Measurements from ENCODE around the gene CHAF1B.
A peak's percentile ranks its signal among the peaks of the same experiment; 100 is the strongest.
"Not testable (repeated sequence)": the region's sequence is repeated elsewhere in the genome, so short reads cannot be mapped to it uniquely, and the experiment has no call there.

Gene CHAF1B

DNA sequence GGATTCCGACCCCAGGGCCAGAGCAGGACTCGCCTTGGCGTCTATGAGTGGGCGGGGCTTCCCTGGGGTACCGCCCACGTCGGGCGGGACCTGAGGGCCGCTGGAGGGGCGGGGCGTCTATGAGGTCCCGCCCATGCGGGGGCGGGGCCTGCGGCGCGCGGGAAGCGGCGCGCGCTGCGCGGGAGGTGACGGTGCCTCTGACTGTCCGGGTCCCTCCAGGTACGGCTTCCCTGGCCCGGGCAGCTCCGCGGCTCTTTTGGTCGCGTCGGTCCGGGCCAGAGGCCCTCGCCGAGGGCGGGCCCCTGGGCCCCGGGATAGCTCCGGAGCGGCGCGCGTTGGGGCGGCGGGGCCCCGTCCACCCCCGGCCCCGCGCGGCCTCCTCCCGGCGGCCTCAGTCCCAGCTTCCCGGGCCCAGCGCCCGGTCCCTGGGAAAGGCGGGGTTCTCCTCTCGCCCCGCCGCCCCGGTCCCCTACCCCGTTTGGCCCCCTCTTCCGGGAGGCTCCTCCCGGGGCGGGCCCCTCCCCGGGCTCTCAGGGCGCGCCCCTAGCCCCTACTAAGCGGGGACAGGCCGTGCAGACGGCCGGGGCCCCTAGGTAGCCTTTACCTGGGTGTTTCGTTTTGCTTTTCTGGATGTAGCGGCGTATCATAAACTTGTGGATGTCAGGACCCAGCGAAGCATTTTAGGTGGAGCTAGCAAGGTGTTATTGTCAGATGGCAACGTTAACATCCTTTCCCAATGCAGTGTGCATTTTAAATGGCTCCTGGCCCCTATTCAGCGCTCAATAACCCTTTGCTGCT lies at the start of gene CHAF1B:
Gene CHAF1B, plus strand, starts transcription at position 160 of the 798 bp plus-strand sequence. CDS start 745 bp downstream, outside the sequence.
- DNase-seq = peak; percentile 83

DNA sequence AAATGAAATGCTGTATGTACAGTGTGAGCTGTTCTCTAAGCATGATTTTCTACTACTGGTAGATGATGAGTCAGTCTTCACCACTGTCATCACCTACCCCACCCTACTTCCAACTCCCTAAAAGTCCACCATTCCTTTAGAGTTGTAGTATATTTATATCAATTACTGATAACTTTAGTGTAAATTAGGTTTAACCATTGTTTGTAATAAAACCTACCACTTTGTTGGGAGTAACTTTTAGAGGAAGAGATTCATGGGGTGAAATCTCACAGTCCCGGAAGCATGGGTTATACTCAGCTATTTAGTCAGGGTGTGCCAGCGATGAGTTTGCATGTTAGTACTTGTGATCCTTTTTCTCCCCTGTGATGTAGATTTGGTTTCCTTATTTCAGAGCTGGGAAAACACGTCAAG lies 48.1 kb upstream of the CHAF1B start:
- no peak for DNase-seq

DNA sequence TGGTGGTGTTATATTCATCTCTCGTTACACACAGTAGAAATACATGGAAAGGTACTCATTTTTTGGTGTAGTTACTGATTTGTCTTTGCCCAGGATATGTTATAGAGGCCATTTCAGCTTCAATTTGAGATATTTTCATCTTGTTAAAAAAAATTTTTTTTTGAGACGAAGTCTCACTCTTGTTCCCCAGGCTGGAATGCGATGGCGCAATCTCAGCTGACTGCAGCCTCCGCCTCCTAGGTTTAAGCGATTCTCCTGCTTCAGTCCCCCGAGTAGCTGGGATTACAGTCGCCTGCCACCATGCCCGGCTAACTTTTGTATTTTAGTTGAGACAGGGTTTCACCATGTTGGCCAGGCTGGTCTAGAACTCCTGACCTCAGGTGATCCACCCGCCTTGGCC lies 46.2 kb upstream of the CHAF1B start:
- DNase-seq = no peak

DNA sequence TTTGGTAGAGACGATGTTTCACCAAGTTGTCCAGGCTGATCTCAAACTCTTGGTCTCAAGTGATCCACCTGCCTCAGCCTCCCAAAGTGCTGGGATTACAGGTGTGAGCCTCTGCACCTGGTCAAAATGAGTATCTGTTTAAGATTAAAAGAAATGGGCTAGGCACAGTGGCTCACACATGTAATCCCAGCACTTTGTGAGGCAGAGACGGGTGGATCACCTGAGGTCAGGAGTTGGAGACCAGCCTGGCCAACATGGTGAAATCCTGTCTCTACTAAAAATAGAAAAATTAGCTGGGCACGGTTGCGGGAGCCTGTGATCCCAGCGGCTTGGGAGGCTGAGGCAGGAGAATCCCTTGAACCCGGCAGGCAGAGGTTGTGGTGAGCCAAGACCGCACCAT lies 42.6 kb upstream of the CHAF1B start:
- not testable (repeated sequence) for DNase-seq

DNA sequence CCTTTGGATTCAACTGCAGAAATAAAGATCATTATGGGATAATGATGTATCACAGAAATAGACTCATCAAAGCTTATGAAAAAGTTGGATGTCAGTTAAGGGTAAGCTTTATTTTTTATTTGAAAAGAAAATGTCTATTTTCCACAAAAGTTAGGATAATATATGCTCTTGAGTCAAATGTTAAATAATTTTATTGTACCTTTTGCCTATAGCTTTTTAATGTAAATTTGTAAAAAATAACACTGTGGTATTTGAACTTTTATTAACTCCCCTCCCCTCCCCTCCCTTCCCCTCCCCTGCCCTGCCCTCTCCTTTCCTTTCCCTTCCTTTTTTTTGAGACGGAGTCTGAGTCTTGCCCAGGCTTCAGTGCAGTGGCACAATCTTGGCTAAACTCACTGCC lies 40.3 kb upstream of the CHAF1B start:
- no peak for DNase-seq

DNA sequence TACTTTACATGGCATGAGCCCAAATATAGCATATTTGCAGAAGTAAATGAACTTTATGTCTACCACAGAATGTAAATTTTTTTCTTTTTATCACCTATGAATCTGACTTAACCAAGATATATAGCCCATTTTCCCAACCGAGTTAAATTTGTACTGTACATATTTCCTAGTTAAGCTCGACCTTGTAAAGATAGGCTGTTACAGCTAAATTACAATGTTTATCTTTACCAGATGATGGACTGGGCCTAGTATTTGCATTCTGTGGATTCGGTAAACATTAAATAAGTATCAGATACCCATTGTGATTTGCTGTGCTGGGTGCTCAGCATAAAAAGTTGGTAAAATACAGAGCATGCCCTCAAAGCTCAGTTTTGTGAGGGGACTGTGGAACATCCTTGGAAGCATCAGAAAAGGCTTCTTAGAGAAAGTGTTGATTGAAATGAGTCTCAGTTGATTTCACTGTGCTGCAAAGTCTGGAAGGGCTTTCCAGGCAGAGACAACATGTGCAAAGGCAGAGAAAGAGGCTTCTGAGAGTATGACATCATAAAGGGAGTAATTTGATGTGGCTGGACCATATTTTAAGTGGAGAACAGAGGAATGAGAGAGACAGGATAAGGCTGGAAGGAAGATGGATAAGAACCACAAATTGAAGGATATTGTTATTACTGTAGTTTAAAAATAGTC lies 37.8 kb upstream of the CHAF1B start:
- DNase-seq = no peak

DNA sequence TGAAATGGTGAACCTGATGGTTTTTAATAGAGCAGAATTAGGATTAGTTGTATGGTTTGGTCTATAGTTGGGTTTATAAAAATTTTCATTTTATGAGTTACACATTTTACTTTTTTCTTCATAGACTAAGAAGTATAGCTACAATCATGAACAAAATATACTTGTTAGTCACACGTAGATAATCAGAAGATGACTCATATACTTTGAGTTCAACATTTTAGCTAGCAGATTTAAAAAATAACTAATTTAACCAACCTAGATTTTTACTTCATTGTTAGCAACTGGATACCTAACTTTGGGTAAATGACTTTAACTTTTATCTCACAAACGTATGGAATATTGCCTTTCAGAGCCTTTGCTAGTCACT lies 37.2 kb upstream of the CHAF1B start:
- DNase-seq = no peak

DNA sequence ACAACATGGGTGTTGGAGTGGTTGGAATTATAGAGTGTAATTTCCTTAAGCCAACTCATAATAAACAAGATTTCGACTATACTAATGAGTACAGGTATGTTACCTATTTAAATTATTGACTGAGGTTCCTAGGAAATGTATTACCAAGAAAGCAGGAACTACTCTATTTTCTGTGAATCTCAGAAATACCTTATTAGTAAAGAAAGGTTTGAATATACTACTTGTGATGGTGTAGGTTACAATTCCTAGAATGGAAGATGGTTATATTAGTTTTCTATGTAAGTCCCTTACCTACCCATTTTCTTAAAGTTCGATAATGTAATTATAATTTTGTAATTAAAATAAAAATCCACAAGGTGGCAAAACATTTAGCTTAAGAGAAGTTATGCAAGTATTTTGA lies 35.9 kb upstream of the CHAF1B start:
- no peak for DNase-seq

DNA sequence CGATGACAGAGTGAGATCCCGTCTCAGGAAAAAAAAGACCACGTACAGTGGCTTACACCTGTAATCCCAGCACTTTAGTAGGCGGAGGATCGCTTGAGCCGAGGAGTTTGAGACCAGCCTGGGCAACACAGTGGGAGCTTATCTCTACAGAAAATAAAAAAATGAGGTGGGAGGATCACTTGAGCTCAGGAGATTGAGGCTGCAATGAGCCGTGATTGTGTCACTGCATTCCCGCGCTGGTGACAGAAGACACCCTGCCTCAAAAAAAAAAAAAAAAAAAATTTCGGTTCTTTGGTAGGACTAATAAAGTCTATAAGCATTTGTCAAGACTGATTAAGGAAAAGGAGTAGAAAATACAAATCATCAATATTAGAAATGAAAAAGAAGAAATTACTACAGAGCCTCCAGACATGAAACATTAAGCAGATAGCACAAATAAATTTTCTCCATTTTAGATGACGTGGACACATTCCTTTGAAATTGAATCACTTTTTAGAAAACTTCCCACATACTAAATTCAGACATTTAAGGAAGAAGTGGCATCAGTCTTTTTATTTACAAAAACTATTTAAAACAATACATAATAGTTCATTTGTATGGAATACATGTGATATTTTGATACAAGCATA lies 34.8 kb upstream of the CHAF1B start:
- no peak for DNase-seq

DNA sequence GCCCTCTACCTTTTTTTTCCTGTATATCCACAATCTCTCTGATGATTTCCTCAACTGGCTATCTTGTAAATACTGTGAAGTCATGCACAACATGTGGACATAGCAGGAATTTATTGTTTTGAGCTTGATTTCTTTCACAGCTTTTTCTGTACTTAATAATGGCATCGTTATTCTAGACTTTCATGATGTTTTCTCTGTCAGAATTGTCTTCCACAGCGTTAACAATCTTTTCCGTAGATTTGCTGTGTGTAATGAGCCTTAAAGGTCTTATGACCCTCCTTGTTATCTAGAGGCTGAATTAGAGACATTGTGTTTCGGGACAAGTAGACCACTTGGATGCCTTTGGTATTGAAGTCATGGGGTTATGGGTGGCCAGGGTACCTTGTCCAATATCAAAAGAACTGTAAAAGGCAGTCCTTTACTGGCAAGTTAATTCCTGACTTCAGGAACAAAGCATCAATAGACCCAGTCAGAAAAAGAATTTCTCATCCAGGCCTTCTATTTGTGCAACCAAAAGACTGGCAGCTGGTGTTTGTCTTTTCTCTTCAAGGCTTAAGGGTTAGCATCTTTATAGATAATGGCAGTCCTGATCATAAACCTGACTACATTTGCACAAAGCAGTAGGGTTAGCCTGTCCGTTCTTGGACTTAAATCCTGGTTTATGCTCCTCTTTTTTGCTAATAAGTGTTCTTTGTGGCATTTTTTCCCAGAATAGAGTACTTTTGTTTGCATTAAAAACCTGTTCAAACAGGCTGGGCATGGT lies 30.1 kb upstream of the CHAF1B start:
- no peak for DNase-seq

DNA sequence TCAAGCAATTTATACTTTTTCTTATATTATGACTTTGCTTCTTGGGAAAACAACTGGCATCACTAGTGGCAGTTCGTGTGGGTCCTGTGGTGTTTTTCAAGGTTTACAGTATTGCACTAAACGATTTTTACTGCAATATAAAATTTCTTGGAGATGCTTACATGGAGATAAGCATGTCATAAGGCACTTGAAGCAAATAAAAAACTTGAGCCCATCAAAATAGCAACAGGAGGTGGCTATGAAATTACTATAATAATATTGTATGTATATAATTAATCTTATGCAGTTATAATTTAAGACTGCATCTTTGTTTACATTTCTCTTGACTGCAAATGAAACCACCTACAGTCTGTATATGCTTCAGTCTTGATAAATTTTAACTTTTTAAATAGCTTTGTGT lies 29.3 kb upstream of the CHAF1B start:
- no peak for DNase-seq

DNA sequence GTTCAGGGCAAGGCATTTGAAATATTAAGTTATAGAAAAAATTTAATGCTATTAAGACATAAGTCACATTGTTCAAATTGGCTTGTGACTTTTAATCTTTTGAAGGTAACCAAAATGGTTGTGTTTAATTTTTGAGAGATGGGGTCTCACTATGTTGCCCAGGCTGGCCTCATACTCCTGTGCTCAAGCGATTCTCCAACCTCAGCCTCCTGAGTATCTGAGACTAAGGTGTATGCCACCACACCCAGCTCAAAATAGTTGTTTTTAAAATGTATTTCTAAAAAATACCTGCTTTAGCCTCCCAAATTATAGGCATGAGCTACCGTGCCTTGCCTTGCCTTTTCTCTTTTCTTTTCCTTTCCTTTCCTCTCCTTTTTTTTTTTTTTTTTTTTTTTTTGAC lies 26.0 kb upstream of the CHAF1B start:
- no peak for DNase-seq

DNA sequence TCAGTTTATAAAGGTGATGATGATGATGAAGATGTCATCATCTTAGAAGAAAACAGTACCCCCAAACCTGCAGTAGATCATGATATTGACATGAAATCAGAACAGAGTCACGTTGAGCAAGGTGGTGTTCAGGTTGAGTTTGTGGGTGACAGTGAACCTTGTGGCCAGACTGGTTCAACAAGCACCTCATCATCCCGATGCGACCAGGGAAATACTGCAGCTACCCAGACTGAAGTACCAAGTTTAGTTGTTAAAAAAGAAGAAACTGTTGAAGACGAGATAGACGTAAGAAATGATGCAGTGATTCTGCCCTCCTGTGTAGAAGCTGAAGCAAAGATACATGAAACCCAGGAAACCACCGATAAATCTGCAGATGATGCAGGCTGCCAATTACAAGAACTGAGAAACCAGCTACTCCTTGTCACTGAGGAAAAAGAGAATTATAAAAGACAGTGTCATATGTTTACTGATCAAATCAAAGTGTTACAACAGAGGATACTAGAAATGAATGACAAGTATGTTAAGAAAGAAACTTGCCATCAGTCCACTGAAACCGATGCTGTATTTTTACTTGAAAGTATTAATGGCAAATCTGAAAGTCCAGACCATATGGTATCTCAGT lies 16.0 kb upstream of the CHAF1B start:
- DNase-seq = no peak

DNA sequence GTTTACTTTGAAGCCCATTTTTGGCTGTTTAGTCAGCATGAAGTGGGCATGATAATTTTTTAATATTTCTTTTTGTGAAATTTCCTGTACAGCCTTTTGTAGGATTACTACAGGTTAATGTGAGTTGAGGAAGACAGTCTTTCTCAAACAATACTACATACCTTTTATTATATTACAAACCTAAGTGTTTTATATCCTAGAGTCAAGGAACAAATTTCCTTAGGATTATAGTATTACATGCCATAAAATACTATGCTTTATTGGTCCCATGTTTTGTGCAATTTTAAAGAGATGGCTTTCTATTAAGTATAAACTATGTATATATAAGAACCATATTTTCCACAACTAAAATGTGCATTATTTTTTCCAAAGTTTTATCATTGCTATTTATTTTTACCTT lies 9.2 kb upstream of the CHAF1B start:
- no peak for DNase-seq

DNA sequence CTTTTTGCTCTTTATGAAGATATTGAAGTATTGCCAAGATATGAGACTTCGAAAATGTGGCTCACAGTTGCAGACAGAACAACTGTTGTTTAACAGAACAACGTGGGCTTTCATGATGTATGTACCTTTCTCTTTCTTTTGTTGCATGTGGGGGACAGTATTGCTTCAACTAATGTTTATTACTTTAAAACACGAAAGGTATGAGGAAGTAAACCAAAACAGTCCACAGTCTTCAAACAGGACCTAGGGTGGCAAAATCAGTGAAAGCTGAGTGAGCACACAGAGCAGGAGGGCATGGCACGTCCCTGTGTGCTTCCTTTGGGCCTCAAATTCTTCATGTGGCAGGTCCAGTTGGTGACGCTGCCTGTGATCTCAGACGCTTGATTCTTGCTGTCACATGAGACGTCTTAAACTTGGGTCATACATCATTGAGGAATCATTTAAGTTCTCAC lies 7.8 kb upstream of the CHAF1B start:
- no peak for DNase-seq

DNA sequence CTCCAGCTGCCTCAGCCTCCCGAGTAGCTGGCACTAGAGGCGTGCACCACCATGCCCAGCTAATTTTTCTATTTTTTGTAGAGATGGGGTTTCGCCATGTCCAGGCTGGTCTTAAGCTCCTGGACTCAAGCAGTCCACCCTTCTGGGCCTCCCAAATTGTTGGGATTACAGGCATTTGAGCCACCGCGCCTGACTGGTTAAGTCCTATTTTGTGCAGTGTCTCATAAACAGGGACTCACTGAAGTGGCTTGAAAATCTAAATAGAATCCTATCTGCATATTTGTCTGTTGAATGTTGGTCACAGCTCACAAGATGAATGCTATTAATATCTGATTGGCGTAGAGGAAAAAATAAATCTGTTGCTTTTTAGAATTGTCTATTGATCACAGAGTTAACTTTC lies 5.9 kb upstream of the CHAF1B start:
- DNase-seq = no peak

DNA sequence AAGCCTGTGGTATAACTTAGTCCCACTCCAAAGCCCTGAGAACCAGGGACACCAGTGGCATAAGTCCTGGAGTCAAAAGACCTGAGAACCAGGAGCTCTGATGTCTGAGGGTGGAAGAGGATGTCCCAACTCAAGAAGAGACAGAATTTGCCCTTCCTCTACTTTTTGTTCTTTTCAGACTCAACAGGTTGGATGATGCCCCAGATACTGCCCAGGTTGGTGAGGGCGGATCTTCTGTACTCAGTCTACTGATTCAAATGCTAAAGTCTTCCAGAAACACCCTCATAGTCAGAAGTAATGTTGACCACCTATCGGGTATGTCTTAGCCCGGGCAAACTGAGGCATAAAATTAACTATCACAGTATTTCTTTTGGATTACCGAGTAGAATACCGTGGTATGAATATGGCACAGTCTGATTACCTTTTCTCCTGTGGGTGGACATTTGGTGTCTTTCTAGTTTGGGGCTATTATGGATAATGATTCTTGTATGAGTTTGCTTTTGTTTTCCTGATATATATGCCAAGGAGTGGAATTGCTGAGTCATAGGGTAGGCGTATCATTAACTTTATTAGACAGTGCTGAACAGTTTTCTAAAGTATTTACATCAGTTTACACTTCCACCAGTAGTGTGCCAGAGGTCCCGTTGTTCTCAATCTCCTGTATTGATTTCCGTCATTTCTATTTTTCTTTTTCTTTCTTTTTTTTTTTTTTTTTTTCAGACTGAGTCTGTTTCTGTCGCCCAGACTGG lies 3.2 kb upstream of the CHAF1B start:
- no peak for DNase-seq

DNA sequence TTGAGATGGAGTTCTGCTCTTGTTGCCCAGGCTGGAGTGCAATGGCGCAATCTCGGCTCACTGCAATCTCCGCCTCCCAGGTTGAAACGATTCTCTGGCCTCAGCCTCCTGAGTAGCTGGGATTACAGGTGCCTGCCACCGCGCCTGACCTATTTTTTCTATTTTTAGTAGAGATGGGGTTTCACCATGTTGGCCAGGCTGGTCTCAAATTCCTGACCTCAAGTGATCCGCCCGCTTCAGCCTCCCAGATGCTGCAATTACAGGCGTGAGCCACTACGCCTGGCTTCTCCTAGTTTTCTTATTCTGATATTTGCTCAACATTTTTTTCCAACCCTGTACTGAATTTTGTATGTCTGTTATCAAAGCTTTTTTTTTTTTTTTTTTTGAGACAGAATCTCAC lies 2.5 kb upstream of the CHAF1B start:
- DNase-seq = not testable (repeated sequence)

DNA sequence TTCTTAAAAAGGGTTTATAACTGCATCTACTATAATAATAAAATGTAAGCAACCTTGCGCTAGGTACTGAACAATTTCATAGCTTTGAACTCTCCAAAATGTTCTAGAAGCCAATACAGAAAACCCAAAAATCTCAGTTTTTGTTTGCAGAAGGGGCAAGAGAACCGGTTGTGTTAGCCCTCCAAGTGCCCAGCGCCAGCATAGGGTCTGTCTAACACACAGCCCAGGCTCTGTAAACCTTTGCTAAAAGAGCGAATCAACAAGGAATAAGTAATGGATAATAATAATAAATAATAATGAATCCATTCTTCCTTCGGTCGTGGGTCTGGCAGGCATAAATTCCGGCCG lies 333 bp upstream of the CHAF1B start:
- no peak for DNase-seq

DNA sequence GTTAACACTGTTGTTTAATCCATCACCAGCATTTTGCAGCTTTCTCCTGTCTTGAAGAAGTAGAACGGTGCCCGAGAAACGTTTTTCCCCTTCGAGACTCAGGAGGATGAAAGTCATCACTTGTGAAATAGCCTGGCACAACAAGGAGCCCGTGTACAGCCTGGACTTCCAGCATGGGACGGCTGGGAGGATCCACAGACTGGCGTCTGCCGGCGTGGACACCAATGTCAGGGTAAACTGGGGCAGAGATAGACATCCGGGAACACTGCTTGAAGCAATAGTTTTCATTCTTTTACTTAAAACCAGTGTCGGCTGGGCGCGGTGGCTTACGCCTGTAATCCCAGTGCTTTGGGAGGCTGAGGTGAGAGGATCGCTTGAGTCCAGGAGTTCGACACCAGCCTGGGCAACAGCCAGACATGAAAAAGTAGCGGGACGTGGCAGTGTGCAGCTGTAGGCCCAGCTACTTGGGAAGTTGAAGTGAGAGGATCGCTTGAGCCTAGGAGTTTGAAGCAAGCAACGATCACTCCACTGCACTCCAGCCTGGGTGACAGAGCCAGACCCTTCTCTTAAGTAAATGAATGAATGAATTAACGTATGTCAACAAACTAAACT lies 945 bp downstream of the CHAF1B start:
- no peak for DNase-seq

DNA sequence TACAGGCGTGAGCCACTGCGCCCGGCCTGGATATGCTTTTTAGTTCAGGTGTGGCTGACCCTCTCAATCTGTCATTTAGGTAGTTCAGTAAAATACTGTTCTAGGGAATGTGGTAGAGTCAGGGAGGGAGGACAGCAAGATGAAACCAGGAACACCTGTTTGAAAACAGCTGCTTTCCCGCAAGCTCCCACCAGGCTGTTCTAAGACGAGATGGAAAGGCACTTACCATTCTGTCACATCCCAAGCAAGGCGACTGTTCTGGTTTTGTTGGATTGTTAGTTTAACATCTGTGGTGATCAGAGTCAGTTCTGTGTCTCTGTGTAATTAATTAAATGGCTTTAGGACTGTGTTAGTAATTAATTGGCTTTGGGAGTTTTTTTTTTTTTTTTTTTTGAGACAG lies 2.9 kb downstream of the CHAF1B start:
- DNase-seq = no peak

DNA sequence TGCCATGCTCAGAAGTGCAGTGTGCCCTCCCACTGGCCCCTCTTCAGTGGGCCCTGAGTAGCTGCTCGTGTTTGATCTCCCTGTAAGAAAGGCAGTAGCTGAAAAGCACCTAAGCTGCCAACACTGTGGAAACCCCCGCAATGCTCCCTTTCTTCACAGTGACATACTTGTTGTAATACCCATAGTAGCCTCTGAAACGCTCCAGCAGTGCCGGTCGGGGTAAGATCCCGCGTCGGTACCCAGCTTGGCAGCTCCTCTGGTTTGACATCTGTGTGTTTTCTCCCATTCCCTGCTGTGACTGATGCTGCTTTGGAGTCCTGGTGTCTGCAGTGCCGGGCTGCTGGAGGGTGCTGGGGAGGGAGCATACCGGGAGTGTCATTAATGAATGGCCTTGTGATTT lies 3.6 kb downstream of the CHAF1B start:
- no peak for DNase-seq
